OCI-LY7 (cell line): ENCODE results near the gene AMIGO3. TPM values are rescaled to one million over a fixed set of nuclear protein-coding genes. Genes with fewer than 3 reads are reported as not detected.

Experiments used
- BruUV-seq: library from RNA; stranded (reverse); fragments of 400-500 nt; replicated peaks from 2 replicates; lab custom pipeline; 2021; lab: Mats Ljungman, UMichigan
- CTCF ChIA-PET: fragments of 300-600 bp; sonication (Branson Sonifier 250); formaldehyde crosslinking; loops from one replicate; lab custom pipeline; 2022; ENCODE audit warnings: antibody characterized with exemption; ENCODE audit not compliant: unreplicated experiment; lab: Charles Lee
- POLR2A ChIA-PET: fragments of 300-600 bp; sonication (Branson Sonifier 250); formaldehyde crosslinking; loops from one replicate; lab custom pipeline; 2022; ENCODE audit warnings: antibody characterized with exemption; lab: Charles Lee
- DNase-seq: peaks from one replicate; pipeline ENCODE4 v3.0.0-alpha.2; 2015; ENCODE audit warnings: low spot score
- H2AFZ ChIP-seq: fragments of 200-600 bp; sonication (generic), shearing (Covaris generic); 2 replicates; pipeline ENCODE4 v1.6.1; 2014; ENCODE audit warnings: mild to moderate bottlenecking, antibody characterized with exemption, low read length, moderate library complexity
- H3K27ac ChIP-seq: fragments of 200-600 bp; sonication (generic); 2 replicates; pipeline ENCODE4 v1.5.1; 2014; ENCODE audit warnings: mixed run types, low read depth, mild to moderate bottlenecking, moderate library complexity, low read length, inconsistent platforms; ENCODE audit not compliant: poor library complexity, severe bottlenecking
- H3K36me3 ChIP-seq: fragments of 200-600 bp; sonication (generic); 2 replicates; pipeline ENCODE4 v1.6.1; 2014; ENCODE audit warnings: mild to moderate bottlenecking, antibody characterized with exemption, low read length, moderate library complexity, mixed read lengths; ENCODE audit not compliant: insufficient read depth
- H3K4me1 ChIP-seq: fragments of 200-600 bp; sonication (generic); 2 replicates; pipeline ENCODE4 v1.5.1; 2014; ENCODE audit warnings: mild to moderate bottlenecking, low read length; ENCODE audit not compliant: insufficient read depth, poor library complexity, severe bottlenecking
- H3K4me2 ChIP-seq: fragments of 200-600 bp; sonication (generic); 2 replicates; pipeline ENCODE4 v1.6.1; 2014; ENCODE audit warnings: mild to moderate bottlenecking, low read length
- H3K4me3 ChIP-seq: fragments of 200-600 bp; sonication (generic); 2 replicates; pipeline ENCODE4 v1.5.1; 2014; ENCODE audit warnings: mild to moderate bottlenecking, low read depth, low read length; ENCODE audit not compliant: poor library complexity, severe bottlenecking
- H3K79me2 ChIP-seq: fragments of 200-600 bp; sonication (generic); 2 replicates; pipeline ENCODE4 v1.6.1; 2016; ENCODE audit warnings: low read depth, mild to moderate bottlenecking, low read length, moderate library complexity, mixed read lengths; ENCODE audit not compliant: insufficient read depth
- H3K9me2 ChIP-seq: fragments of 200-600 bp; sonication (generic); 2 replicates; pipeline ENCODE4 v1.6.1; 2016; ENCODE audit warnings: mild to moderate bottlenecking, low read length, mixed read lengths; ENCODE audit not compliant: insufficient read depth
- H3K9me3 ChIP-seq: fragments of 200-600 bp; sonication (generic); 2 replicates; pipeline ENCODE4 v1.6.1; 2014; ENCODE audit warnings: mild to moderate bottlenecking, mixed run types, low read length, mixed read lengths
- H4K20me1 ChIP-seq: fragments of 200-600 bp; sonication (generic); 2 replicates; pipeline ENCODE4 v1.6.1; 2014; ENCODE audit warnings: mild to moderate bottlenecking, antibody characterized with exemption, low read length, moderate library complexity, mixed read lengths; ENCODE audit not compliant: insufficient read depth
- CTCF ChIP-seq: fragments of 200-600 bp; sonication (generic); conservative IDR thresholded peaks from 2 replicates; pipeline ENCODE4 v1.5.1; 2014; ENCODE audit warnings: mild to moderate bottlenecking, antibody characterized with exemption, low read length, moderate library complexity, mixed read lengths
- EZH2phosphoT487 ChIP-seq: fragments of 200-600 bp; sonication (generic); IDR thresholded peaks from 2 replicates; pipeline ENCODE4 v1.6.1; 2018; ENCODE audit warnings: low read depth, borderline replicate concordance, mild to moderate bottlenecking, mixed run types, antibody characterized with exemption, low read length, moderate library complexity, mixed read lengths
- intact Hi-C: fragments of 100-400 bp; cut with micrococcal nuclease; formaldehyde crosslinking; loops from one replicate; pipeline ENCODE4 v1.10.0; 2022; ENCODE audit not compliant: unreplicated experiment
- total RNA-seq, 2 experiments: library from RNA; depleted of rRNA in 1 of 2; stranded (reverse); fragments of >200 nt in 1 of 2; shearing (Covaris generic) in 1 of 2; gene quantifications; 2 replicates each; pipeline ENCODE4 v1.2.3, GENCODE V29; 2014 to 2022

AMIGO3 gene
- total RNA-seq, 2 experiments from 2014 or later = 0.80 to 4.4 TPM

GRCh38 chr3:49745986-49746385 is 26.5 kb upstream of the AMIGO3 start:
- Histone ChIP-seq H3K4me3 (no peak overlapping the region), H3K4me1 (no peaks in the 10 kb centered on the region), H4K20me1 (no peaks in the 10 kb centered on the region), H3K27ac (no peak overlapping the region), H2AFZ (no peak overlapping the region), H3K9me3 (no peaks in the 10 kb centered on the region), H3K36me3 (peaks cover 12% of the 10 kb centered on the region; the same call in 1 of the 2 replicates), H3K79me2 (no peaks in the 10 kb centered on the region; the same call in 1 of the 2 replicates), H3K4me2 (no peak overlapping the region), H3K9me2 (no peaks in the 10 kb centered on the region)
- ChIA-PET CTCF (no interaction called here), POLR2A (no interaction called here)
- BruUV-seq = no TSS peak
- DNase-seq = no peak
- no peak for TF ChIP-seq CTCF
- no peak for TF ChIP-seq EZH2phosphoT487
- intact Hi-C loops = no loop called here

- Histone ChIP-seq H3K36me3 (peaks cover 33% of the 10 kb centered on the region), H3K4me2 (no peak overlapping the region), H3K4me3 (no peak overlapping the region), H3K4me1 (no peaks in the 10 kb centered on the region), H2AFZ (no peak overlapping the region), H3K27ac (no peak overlapping the region), H3K9me3 (no peaks in the 10 kb centered on the region), H3K79me2 (no peaks in the 10 kb centered on the region), H3K9me2 (no peaks in the 10 kb centered on the region), H4K20me1 (no peaks in the 10 kb centered on the region)
- CTCF ChIA-PET = no interaction called here
- no peak for DNase-seq
- BruUV-seq = no TSS peak
- no peak for TF ChIP-seq CTCF
- TF ChIP-seq EZH2phosphoT487 = no peak
- intact Hi-C loops = no loop called here
- POLR2A ChIA-PET = no interaction called here
These were observed 20.9 kb upstream of the AMIGO3 start for GRCh38 chr3:49740427-49740826.

GRCh38 chr3:49738067-49738713 is 18.7 kb upstream of the AMIGO3 start:
- no peak for DNase-seq
- ChIA-PET POLR2A (no interaction called here), CTCF (no interaction called here)
- Histone ChIP-seq H3K4me1 (no peaks in the 10 kb centered on the region), H3K36me3 (peaks cover 46% of the 10 kb centered on the region), H3K4me2 (no peak overlapping the region), H3K79me2 (no peaks in the 10 kb centered on the region), H3K27ac (no peak overlapping the region), H3K9me2 (no peaks in the 10 kb centered on the region), H3K4me3 (no peak overlapping the region), H4K20me1 (no peaks in the 10 kb centered on the region), H2AFZ (no peak overlapping the region), H3K9me3 (no peaks in the 10 kb centered on the region)
- BruUV-seq = no TSS peak
- intact Hi-C loops = no loop called here
- no peak for TF ChIP-seq EZH2phosphoT487
- no peak for TF ChIP-seq CTCF
